Lower leg skin (tissue), 3 donors: ENCODE results near the gene UBE2J1.

Experiments used
- POLR2A ChIP-seq, 2 donors: fragments of 450-650 bp; IDR thresholded peaks; one replicate each; pipeline ENCODE4 v1.6.1; 2016 to 2017; ENCODE audit warnings: antibody characterized with exemption in 2 of 2, mild to moderate bottlenecking in 1 of 2, moderate library complexity in 1 of 2
- TF ChIP-seq, protein P1 (sequence below), 3 donors: fragments of 450-650 bp; IDR thresholded peaks; one replicate each; pipeline ENCODE4 v1.5.1; 2016; ENCODE audit warnings: antibody characterized with exemption in 3 of 3, mild to moderate bottlenecking in 3 of 3, moderate library complexity in 2 of 3

DNA sequence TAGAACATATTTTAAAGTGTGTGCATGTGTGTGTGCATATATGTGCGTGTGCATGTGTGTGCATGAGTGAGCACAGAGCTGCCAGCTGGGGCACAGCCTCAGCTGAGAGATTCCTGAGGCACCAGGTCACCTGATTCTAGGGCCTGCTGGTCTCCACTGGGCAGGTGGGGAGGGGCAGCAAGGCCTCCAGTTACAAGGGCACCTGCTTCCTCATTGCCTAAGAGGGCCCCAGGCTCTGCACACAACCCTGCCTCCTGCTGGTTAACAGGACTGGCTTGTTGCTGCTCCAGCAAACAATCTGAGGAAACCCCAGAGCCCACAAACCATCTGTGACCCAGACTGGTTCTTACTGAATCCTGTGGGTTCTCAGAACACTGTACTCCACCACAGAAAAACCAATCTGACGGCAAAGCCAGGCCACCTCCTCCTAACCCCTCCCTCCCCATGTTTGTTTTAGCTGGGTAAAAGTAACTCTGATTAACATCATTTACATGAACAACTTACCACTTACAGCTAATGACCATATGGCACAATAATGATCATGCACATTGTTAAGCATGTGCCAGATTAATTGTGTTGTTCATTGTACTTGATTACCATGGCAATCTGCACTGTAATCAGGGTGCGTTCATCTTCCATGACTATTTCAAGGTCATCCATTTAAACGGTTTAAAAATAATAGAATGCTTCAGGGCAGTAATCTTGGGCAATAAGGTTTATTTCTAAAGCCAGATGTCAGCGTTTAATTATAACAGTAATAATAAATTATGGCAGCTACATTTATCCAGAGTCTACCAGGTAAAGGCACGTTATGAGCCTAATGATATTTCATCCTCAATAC lies 23.1 kb upstream of the UBE2J1 start:
- TF ChIP-seq, protein P1, sequence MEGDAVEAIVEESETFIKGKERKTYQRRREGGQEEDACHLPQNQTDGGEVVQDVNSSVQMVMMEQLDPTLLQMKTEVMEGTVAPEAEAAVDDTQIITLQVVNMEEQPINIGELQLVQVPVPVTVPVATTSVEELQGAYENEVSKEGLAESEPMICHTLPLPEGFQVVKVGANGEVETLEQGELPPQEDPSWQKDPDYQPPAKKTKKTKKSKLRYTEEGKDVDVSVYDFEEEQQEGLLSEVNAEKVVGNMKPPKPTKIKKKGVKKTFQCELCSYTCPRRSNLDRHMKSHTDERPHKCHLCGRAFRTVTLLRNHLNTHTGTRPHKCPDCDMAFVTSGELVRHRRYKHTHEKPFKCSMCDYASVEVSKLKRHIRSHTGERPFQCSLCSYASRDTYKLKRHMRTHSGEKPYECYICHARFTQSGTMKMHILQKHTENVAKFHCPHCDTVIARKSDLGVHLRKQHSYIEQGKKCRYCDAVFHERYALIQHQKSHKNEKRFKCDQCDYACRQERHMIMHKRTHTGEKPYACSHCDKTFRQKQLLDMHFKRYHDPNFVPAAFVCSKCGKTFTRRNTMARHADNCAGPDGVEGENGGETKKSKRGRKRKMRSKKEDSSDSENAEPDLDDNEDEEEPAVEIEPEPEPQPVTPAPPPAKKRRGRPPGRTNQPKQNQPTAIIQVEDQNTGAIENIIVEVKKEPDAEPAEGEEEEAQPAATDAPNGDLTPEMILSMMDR (IDR thresholded peaks at IDR 0.05) = no peak
- TF ChIP-seq POLR2A (IDR thresholded peaks at IDR 0.05) = no peak
